Measurements from ENCODE around the gene RHBDL3. TPM values are rescaled to one million over a fixed set of nuclear protein-coding genes. Genes with fewer than 3 reads are reported as not detected.
"Not testable (repeated sequence)": the region's sequence is repeated elsewhere in the genome, so short reads cannot be mapped to it uniquely, and the experiment has no call there.

The RHBDL3 gene
- total RNA-seq, 1 experiment from 2014 or later: 8.5 TPM

DNA sequence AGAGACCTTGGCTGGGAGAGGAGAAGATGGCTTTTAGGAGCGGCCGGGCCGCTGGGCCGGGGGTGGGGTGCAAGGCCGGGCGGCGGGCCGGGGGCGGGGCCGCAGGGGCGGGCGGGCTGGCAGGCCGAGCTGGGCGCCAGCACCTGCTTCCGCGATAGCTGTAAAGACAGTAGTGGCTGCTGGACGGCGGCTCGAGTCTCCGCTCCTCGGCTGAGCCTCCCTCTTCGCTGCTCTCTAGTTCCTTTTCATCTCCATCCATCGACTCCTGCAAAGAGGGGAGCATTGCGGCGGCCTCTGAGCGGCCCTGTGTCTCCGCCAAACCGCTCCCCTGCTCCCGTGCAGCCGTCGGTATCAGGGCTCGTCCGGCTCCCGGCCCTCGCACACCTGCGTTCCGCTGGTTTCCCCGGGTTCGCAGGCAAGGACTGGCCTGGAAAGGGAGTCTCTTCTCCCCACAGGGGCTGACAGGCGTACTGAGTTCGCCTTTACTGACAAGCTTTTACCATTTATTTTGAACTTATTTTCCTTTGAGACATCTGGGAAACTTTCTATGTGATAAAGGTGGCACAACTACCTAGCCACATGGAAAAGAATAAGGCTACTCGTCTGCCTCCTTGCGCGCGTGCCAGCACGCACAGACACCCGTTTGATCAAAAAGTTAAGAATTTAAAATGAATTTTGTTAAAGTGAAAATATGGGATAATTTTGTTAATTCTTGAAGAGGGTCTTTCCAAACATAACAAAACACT, 76.4 kb downstream of the RHBDL3 start, which contains the start of gene C17orf75:
Gene C17orf75 (minus strand): TSS at position 317 of the 746 bp plus-strand sequence. CDS start 34 bp downstream, at position 283.
- DNase-seq: peak; percentile 91
- peak within 1 kb of the TSS; percentile 80 for H3K4me3 ChIP-seq (ENCODE audit: insufficient read depth, low read depth, low read length)
- no peaks in the 10 kb centered on the region for H3K27me3 ChIP-seq (ENCODE audit: control insufficient read depth, insufficient read depth, low read length)
- peaks cover 10% of the 10 kb centered on the region for H3K36me3 ChIP-seq (replicated peaks; ENCODE audit: control insufficient read depth, insufficient read depth, low read length)

DNA sequence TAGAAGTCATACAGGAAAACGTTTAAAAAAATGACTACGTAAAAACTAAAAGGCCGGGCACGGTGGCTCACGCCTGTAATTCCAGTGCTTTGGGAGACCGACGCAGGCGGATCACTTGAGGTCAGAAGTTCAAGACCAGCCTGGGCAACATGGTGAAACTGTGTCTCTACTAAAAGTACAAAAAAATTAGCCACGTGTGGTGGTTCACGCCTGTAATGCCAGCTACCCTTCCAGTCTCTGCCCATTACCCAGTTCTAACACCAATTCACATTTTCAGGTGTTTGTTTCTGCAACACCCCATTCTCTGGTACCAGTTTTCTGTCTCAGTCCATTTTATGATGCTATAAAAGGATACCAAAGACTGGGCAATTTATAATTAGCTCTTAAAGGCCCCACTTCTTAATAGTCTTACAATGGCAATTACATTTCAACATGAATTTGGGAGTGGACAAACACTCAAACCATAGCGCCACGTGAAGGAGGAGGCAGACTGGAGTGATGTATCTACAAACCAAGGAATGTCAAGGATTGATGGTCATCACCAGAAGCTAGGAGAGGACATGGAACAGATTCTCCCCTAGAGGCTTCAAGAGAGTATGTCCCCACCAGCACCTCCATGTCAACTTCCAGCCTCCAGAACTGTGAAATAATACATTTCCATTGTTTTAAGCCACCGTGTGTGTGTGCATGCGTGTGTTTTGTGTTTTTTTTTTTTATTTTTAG, 77.1 kb downstream of the RHBDL3 start:
- H3K4me3 ChIP-seq (ENCODE audit: insufficient read depth, low read depth, low read length): no peak overlapping the region
- no peak for DNase-seq
- no peaks in the 10 kb centered on the region for H3K27me3 ChIP-seq (ENCODE audit: control insufficient read depth, insufficient read depth, low read length)
- H3K36me3 ChIP-seq (replicated peaks; ENCODE audit: control insufficient read depth, insufficient read depth, low read length): peaks cover 8% of the 10 kb centered on the region

DNA sequence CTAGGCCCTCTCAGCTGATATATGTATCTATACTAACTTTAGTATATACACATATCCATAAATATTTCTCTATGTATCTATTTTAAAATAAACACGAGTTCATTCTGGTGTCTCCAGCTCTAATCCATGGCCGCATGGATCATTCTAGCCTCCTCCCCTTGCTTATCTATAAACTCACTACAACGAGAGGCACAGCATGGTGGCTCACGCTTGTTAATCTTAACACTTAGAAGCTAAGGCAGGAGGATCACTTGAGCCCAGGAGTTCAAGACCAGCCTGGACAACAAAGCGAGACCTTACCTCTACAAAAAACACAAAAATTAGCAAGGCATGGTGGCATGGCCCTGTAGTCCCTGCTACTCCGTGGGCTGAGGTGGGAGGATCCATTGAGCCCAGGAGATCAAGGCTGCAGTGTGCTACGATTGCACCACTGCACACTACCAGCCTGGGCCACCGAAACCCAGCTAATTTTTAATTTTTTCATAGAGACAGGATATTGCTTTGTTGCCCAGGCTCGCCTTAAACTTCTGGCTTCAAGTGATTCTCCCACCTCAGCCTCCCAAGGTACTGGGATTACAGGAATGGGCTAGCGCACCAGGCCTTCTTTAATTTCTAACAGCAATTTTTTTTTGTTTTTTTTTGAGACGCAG, 80.4 kb downstream of the RHBDL3 start:
- Histone ChIP-seq H3K36me3 (replicated peaks; ENCODE audit: control insufficient read depth, insufficient read depth, low read length) (no peaks in the 10 kb centered on the region), H3K27me3 (ENCODE audit: control insufficient read depth, insufficient read depth, low read length) (no peaks in the 10 kb centered on the region), H3K4me3 (ENCODE audit: insufficient read depth, low read depth, low read length) (no peak overlapping the region)
- no peak for DNase-seq

DNA sequence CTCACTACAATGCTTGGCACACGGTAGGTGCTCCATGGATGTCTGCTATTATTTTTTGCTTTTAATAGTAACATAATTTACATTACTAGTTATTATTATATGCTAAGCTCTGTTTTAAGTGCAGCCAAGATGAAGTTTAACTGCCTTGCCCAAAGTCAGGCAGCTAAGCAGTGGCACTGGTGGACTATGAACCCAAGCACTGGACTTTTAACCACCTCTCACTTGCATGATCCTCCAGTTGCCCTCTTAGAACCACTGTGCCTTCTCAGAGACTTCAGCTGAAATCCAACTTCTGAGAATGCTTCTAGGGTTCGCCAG, 82.8 kb downstream of the RHBDL3 start:
- no peaks in the 10 kb centered on the region; the same call in 1 of the 2 replicates for H3K36me3 ChIP-seq (replicated peaks; ENCODE audit: control insufficient read depth, insufficient read depth, low read length)
- no peak for DNase-seq
- no peaks in the 10 kb centered on the region for H3K27me3 ChIP-seq (ENCODE audit: control insufficient read depth, insufficient read depth, low read length)
- no peak overlapping the region for H3K4me3 ChIP-seq (ENCODE audit: insufficient read depth, low read depth, low read length)

DNA sequence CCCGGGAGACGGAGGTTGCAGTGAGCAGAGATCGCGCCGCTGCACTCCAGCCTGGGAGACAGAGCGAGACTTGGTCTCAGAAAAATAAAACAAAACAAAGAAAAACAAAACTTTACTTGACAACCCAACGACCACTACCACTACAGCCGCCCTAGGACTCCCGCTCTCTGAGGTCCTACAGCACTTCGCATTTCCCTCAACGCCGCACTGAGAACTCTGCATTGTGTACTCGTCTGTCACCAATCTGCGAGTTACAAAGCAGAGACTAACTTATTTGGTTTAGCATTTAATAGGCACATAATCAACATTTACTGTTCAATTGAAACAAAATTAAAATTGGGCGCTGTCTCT, 83.8 kb downstream of the RHBDL3 start:
- DNase-seq: peak; percentile 39
- Histone ChIP-seq H3K4me3 (ENCODE audit: insufficient read depth, low read depth, low read length) (peak overlapping the region; percentile 71), H3K36me3 (replicated peaks; ENCODE audit: control insufficient read depth, insufficient read depth, low read length) (peaks cover 7% of the 10 kb centered on the region), H3K27me3 (ENCODE audit: control insufficient read depth, insufficient read depth, low read length) (no peaks in the 10 kb centered on the region)

DNA sequence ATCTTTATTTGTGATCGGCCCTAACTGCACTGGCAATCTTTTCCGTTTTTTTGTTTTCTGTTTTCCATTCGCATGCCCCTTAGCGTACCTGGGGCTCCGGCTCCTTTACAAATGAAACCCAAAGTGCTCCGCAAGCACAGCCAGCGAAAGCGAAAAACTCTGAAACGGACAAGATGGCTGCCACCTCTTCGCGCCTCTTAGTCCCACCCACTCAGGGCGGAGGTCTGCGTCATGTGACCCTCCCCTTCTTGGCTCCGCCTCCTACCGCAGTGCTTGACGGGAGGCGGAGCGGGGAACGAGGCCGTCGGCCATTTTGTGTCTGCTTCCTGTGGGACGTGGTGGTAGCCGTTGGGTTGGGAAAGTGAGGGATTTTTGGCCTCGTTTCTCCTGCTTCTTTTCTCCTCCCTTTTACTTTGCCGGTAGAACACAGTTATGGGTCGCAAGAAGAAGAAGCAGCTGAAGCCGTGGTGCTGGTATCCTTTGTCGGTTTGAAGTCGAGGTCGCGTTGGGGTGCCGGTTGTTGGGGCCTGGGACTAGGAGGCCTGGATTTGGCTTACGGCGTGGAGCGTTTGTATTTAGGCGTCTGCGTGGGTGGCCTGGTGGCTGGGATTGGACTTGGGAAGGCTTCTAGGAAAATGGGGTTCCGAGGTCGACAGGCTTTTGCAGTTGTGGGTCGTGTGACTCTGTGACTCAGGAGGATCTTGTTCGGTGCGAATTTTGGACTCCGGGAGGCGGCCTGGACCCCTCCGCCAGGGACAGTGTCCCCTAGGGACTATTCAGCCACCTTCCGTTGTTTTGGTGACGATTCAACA, 84.4 kb downstream of the RHBDL3 start, which contains the start of gene ZNF207:
Gene ZNF207 (plus strand): TSS at position 304 of the 812 bp plus-strand sequence. CDS start 129 bp downstream, at position 433.
- H3K4me3 ChIP-seq (ENCODE audit: insufficient read depth, low read depth, low read length): peak within 1 kb of the TSS; percentile 71
- no peaks in the 10 kb centered on the region for H3K27me3 ChIP-seq (ENCODE audit: control insufficient read depth, insufficient read depth, low read length)
- peak; percentile 94 for DNase-seq
- peaks cover 9% of the 10 kb centered on the region for H3K36me3 ChIP-seq (replicated peaks; ENCODE audit: control insufficient read depth, insufficient read depth, low read length)

DNA sequence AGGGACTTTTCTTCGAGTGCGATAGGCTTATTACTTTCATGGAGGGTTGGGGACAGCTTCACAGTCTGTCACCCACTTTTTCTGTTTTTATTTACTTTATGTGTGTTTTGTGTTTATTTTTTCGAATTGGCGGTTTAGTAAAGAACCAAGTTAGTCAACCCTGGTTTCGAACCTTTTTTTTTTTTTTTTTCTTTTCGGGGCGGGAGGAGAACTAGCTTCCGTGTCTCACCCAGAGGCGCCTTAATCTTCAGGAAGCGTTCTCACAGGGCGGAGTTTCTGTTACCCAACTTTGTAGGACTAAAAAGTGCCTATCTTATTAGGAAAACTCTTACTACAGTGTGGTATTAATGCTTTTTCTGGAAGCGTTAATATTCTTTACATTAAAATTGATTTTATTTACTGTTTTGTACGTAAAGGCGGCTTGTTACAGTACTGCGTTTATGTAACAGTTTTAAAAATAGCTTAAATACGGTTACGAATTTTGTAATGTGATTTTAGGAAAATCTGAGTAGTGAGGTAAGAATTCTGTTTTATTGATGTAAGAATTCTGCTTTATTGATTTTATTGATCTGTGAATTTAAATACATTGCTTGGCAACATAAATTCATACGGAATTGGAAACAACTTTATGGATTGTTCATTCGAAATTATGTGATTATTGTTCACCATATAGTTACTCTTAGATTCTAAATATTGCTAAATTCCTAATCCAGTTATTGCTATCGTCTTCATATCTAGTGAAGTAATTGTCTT, 85.2 kb downstream of the RHBDL3 start:
- DNase-seq: no peak
- Histone ChIP-seq H3K27me3 (ENCODE audit: control insufficient read depth, insufficient read depth, low read length) (no peaks in the 10 kb centered on the region), H3K36me3 (replicated peaks; ENCODE audit: control insufficient read depth, insufficient read depth, low read length) (peaks cover 13% of the 10 kb centered on the region), H3K4me3 (ENCODE audit: insufficient read depth, low read depth, low read length) (peak overlapping the region; percentile 71)

DNA sequence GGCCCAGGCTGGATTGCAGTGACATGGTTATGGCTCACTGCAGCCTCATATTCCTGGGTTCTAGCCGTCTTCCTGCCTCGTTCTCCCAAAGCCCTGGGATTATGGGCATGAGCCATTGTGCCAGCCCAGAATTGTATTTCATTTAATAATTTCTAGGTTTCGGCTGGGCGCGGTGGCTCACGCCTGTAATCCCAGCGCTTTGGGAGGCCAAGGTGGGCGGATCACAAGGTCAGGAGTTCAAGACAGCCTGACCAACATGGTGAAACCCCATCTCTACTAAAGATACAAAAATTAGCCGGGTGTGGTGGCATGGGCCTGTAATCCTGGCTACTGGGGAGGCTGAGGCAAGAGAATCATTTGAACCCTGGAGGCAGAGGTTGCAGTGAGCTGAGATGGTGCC, 87.1 kb downstream of the RHBDL3 start:
- H3K36me3 ChIP-seq (replicated peaks; ENCODE audit: control insufficient read depth, insufficient read depth, low read length): peaks cover 22% of the 10 kb centered on the region
- H3K27me3 ChIP-seq (ENCODE audit: control insufficient read depth, insufficient read depth, low read length); H3K4me3 ChIP-seq (ENCODE audit: insufficient read depth, low read depth, low read length); DNase-seq: not testable (repeated sequence)

DNA sequence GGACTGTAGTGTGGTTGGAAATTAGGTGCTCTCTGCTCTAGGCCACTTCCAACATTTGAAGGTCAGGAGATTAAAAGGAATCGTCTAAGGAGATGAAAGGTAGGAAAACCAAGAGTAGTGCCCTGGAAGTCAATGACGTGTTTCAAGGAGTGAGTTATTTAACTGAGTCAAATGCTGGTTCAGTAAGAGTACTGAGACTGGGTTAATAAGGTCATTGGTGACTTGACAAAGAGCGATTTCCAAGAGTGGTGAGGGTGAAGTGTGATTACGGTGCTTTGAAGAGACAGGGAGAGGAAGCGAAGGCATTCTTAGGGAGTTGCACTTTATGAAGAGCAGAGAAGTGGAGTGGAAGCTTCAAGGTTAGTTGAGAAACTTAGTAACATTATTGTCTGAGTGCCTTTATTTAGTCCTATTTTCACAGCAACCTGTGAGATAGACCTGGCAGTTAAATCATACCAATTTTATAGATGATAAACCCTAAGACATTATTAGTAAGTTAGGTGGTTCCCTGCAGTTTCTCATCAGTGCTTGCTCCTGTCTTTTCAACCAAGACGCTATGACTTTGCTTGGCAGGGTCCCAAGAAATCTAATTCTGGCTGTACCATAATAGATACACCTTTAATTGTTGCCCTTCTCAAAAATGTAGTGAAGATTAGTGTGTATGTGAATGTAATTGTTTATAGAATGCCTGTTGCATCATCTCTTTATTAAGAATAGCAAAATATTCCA, 90.2 kb downstream of the RHBDL3 start:
- H3K4me3 ChIP-seq (ENCODE audit: insufficient read depth, low read depth, low read length): no peak overlapping the region
- DNase-seq: peak; percentile 15
- no peaks in the 10 kb centered on the region for H3K27me3 ChIP-seq (ENCODE audit: control insufficient read depth, insufficient read depth, low read length)
- H3K36me3 ChIP-seq (replicated peaks; ENCODE audit: control insufficient read depth, insufficient read depth, low read length): peaks cover 36% of the 10 kb centered on the region

DNA sequence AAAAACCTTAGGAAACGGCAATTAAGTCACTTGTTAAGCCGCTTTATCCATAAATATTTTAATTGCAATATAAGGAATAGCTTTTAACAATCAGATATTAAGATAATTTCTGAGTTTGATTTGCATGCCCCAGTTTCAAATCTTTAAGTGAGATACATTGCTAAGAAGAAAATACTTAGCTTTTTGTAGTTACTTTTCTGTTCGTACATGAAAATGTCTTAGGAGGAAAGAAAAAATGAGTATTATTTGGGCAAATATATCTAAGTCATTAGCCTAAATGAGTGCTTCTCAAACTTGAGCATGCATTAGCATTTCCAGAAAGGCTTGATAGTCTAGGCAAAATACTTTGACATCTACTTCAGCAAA, 90.7 kb downstream of the RHBDL3 start:
- H3K27me3 ChIP-seq (ENCODE audit: control insufficient read depth, insufficient read depth, low read length): no peaks in the 10 kb centered on the region
- H3K36me3 ChIP-seq (replicated peaks; ENCODE audit: control insufficient read depth, insufficient read depth, low read length): peaks cover 40% of the 10 kb centered on the region
- H3K4me3 ChIP-seq (ENCODE audit: insufficient read depth, low read depth, low read length): no peak overlapping the region
- DNase-seq: no peak

DNA sequence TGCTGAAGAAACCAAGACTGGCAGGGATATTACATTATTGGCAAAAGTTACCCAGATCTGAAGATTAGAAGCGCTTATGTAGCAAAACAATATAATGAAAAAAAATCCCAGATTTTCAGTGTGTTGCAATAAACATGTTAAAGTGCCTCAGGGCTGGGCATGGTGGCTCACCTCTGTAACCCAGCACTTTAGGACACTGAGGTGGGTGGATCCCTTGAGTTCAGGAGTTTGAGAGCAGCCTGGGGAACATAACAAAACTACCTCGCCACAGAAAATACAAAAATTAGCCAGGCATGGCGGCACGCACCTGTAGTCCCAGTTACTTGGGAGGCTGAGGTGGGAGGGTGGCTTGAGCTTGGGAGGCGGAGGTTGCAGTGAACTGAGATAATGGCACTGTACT, 91.1 kb downstream of the RHBDL3 start:
- Histone ChIP-seq H3K36me3 (replicated peaks; ENCODE audit: control insufficient read depth, insufficient read depth, low read length) (peaks cover 40% of the 10 kb centered on the region), H3K4me3 (ENCODE audit: insufficient read depth, low read depth, low read length) (no peak overlapping the region), H3K27me3 (ENCODE audit: control insufficient read depth, insufficient read depth, low read length) (no peaks in the 10 kb centered on the region)
- DNase-seq: no peak

DNA sequence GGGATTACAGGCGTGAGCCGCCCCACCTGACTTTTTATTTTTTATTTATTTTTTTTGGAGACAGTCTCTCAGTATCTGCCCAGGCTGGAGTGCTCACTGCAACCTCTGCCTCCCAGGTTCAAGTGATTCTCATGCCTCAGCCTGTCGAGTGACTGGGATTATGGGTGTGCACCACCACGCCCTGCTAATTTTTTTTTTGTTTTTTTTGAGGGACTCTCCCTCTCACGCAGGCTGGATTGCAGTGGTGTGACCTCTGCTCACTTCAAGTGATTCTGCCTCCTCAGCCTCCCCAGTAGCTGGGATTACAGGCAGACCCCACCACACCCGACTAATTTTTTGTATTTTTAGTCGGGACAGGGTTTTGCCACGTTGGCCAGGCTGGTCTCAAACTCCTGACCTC, 92.0 kb downstream of the RHBDL3 start:
- Histone ChIP-seq H3K36me3 (replicated peaks; ENCODE audit: control insufficient read depth, insufficient read depth, low read length) (peaks cover 45% of the 10 kb centered on the region), H3K4me3 (ENCODE audit: insufficient read depth, low read depth, low read length) (no peak overlapping the region), H3K27me3 (ENCODE audit: control insufficient read depth, insufficient read depth, low read length) (no peaks in the 10 kb centered on the region)
- DNase-seq: no peak

DNA sequence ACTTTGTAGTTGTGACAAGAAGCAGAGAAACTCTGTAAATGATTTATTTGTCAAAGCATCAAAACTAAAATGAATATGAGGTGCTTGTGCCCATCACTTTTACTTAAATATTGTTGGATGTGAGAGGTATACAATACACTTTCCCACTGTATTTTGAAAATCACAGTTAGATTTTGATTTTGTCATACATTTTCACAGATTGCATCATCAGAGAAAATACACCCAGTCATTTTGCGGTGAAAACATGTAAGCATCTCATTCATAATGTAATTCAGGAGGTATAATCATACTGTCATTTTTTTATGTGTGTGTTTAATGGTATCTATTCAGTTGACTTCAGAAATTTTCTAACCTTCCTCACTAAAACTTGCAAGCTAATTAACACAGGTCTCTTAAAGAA, 95.6 kb downstream of the RHBDL3 start:
- H3K36me3 ChIP-seq (replicated peaks; ENCODE audit: control insufficient read depth, insufficient read depth, low read length): peaks cover 53% of the 10 kb centered on the region
- DNase-seq: no peak
- H3K4me3 ChIP-seq (ENCODE audit: insufficient read depth, low read depth, low read length): no peak overlapping the region
- H3K27me3 ChIP-seq (ENCODE audit: control insufficient read depth, insufficient read depth, low read length): no peaks in the 10 kb centered on the region

Measured in H7 (cell line).